ENCODE data around the gene SS18L1. TPM values are rescaled to one million over a fixed set of nuclear protein-coding genes. Genes with fewer than 3 reads are reported as not detected.

SS18L1 gene
- total RNA-seq, 1 donor from 2014 or later: 9.7 TPM

- no peak for DNase-seq (ENCODE audit: low read depth, low spot score)
Observed at GRCh38 chr20:62191781-62192559, 48.4 kb downstream of the SS18L1 start.

DNA sequence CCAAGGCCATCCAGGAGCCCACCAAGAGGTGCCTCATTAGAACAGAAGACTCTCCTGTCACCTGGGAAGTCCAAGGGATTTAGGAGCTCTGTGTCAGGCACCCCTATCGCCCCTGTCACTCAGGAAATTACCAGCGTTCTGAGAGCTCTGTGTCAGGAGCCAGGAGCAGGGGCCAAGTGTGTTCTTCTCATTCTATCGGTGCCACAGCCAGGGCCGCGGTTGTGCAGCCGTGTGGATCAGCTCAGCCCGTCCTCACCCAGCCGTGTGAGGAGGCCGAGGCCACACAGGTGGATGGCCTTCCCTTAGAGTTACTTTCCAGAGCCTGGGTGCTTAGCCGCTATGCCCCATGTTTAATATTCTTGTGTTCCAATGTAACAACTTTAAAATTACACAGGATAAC lies 49.1 kb downstream of the SS18L1 start:
- DNase-seq (ENCODE audit: low read depth, low spot score): no peak

DNA sequence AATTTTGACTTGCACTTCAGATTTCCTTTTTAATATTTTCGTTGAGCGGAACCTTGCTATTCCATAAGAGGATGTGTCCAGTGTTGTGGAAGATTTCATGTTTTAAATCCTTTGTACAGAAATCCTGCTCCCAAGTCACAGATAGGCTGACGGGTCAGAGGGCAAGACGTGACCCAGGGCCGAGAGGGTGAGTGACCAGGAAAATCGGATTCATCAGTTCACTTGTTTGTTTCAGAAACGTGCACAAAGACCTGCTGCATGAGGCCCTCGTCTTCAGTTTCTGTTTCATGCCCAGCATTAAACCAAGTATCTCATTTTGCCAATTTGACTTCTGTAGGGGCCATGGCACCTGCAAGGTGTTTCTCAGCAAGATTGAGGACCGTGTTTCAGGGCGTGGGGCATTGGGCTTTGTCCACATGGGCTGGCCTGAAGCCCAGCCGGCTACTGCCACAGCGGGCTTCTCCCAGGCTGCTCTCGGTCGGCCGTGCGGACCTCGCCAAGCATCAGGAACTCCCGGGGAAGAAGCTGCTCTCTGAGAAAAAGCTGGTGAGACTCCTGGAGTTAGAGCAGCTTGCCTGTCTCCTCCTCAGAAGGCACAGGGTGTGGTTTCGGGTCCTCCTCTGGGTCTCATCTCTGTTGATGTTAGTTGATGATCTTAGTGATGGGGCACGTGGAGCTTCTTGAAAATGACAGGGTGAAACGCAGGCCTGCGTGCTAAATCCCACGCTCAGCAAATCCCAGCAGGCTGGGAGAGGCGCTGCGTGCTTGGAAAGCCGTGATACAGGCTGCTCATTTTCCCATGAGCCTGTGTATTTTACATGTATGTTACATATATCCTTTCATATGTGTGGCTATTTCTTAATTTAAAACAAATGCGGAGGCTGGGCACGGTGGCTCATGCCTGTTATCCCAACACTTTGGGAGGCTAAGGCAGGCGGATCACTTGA lies 49.8 kb downstream of the SS18L1 start:
- no peak for DNase-seq (ENCODE audit: low read depth, low spot score)

DNA sequence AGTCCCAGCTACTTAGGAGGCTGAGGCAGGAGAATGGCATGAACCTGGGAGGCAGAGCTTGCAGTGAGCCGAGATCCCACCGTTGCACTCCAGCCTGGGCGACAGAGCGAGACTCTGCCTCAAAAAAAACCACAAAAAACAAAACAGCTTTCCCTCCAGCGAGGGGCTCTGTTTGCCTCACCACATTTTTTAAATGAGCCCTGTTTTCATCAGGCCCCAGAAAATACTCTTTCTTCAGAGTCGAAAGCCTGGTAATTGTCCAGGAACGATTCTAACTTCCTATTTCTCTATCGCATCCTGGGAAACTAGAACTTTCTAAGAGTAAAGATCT lies 51.5 kb downstream of the SS18L1 start:
- DNase-seq (ENCODE audit: low read depth, low spot score): no peak

GRCh38 chr20:62195736-62196135 lies 52.2 kb downstream of the SS18L1 start:
- no peak for DNase-seq (ENCODE audit: low read depth, low spot score)

GRCh38 chr20:62196286-62196685 lies 52.7 kb downstream of the SS18L1 start:
- DNase-seq (ENCODE audit: low read depth, low spot score): no peak

DNA sequence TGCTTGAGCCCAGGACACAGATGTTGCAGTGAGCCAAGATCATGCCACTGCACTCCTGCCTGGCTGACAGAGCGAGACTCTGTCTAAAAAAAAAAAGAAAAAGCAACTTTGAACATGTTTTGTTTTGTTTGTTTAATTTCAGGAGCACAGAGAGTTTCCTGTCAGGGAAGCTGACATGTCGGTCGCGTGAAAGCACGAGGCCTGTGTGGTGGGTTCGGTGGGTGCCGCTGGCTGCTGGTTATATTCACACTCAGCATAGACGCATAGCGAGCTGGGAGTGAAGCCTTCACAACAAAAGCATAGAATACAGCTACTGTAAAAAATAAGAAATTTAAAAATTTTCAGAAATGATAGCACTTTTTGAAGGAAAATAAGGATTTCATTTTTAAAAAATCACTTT lies 53.7 kb downstream of the SS18L1 start:
- no peak for DNase-seq (ENCODE audit: low read depth, low spot score)

DNA sequence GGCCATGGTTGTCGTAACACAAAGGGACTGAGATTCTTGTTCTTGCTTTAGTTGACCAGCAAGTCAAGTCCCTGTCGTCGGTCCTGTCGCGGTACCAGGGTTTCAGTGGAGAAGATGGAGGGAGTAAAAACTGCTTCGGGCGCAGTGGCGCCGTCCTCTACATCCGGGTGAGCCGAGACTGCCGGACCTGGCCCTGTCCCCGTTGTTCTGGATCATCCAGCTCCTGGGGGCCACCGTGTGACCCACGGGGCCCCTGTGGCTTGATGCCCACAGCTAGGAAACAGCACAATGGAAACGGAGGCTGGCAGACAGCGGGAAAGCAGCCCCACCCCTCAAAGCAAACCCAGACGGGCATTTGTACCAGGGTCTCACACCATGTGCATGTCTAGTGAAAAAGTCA lies 54.2 kb downstream of the SS18L1 start:
- DNase-seq (ENCODE audit: low read depth, low spot score): no peak

DNA sequence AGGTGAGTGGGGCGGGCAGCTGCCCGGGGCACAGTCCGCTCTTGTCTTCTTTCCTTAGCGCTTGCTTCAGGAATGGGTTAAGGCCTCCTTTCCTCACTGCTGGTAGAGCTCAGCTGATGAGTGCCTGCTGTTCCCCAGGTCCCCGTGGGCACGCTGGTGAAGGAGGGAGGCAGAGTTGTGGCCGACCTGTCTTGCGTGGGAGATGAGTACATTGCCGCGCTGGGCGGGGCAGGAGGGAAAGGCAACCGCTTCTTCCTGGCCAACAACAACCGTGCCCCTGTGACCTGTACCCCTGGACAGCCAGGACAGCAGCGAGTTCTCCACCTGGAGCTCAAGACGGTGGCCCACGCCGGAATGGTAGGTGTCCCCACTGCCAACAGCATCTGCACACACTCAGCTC lies 54.9 kb downstream of the SS18L1 start:
- no peak for DNase-seq (ENCODE audit: low read depth, low spot score)

- DNase-seq (ENCODE audit: low read depth, low spot score): no peak
Observed at GRCh38 chr20:62198931-62199330, 55.4 kb downstream of the SS18L1 start.

DNA sequence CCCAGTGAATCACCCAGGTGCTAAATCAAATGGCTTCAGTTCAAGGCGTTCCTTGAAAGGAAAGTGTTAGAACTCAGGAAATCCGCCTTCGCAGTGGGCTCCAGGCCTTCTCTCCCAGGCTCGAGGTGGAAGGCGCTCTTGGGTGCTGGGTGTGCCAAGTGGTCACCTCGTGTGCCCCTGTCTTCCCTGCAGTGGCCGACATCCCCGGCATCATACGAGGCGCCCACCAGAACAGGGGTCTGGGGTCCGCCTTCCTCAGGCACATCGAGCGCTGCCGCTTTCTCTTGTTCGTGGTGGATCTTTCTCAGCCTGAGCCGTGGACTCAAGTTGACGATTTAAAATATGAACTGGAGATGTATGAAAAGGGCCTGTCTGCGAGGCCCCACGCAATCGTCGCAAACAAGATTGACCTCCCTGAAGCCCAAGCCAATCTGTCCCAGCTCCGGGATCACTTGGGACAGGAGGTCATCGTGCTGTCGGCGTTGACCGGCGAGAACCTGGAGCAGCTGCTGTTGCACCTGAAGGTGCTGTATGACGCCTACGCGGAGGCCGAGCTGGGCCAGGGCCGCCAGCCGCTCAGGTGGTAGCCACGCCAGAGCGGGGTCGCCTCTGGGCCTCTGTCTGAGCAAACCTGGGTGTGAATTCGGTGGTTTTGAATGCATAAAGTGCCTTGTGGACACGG lies 57.1 kb downstream of the SS18L1 start:
- no peak for DNase-seq (ENCODE audit: low read depth, low spot score)

GRCh38 chr20:62201173-62202082 lies 57.9 kb downstream of the SS18L1 start:
- DNase-seq (ENCODE audit: low read depth, low spot score): no peak

GRCh38 chr20:62202083-62202395 lies 58.5 kb downstream of the SS18L1 start:
- DNase-seq (ENCODE audit: low read depth, low spot score): no peak

- DNase-seq (ENCODE audit: low read depth, low spot score): no peak
Observed at GRCh38 chr20:62202676-62203377, 59.3 kb downstream of the SS18L1 start.

- DNase-seq (ENCODE audit: low read depth, low spot score): no peak
Observed at GRCh38 chr20:62203378-62204030, 59.9 kb downstream of the SS18L1 start.

DNA sequence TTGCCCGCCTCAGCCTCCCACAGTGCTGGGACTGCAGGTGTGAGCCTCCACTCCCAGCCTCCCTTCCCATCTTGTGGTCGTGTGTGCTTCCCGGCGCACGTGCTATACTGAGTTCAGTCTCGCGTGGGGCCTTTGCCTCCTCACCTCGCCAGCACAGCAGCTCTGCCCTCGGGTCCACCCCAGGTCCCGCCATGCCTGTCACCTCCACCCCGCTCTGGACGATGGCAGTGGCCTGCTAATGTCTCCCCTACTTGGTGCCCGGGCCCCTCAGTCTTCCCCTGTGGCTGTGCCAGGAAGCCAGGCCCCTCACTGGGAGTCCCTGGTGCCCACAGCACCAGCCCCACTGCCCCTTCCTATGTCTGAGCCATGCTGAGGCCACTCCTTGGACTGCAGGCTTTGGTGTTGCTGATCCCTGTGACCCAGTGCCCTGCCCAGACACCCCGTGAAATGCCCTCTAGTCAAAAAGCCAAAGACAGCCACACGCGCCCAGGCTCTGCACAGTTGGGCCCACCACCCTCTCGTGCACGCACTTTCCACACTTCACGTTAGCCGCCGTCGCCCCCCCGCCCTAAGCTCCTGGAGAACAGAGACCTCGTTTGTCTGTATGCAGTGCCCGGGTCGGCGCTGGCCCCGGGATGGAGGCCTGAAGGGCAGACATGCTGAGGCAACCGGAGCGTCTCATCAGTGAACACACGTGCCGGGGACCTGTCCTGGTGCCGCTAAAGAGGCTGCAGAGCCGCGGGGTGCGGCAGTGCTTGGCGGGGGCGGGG lies 62.2 kb downstream of the SS18L1 start:
- DNase-seq (ENCODE audit: low read depth, low spot score): no peak

GRCh38 chr20:62206388-62206775 lies 62.8 kb downstream of the SS18L1 start:
- DNase-seq (ENCODE audit: low read depth, low spot score): no peak

DNA sequence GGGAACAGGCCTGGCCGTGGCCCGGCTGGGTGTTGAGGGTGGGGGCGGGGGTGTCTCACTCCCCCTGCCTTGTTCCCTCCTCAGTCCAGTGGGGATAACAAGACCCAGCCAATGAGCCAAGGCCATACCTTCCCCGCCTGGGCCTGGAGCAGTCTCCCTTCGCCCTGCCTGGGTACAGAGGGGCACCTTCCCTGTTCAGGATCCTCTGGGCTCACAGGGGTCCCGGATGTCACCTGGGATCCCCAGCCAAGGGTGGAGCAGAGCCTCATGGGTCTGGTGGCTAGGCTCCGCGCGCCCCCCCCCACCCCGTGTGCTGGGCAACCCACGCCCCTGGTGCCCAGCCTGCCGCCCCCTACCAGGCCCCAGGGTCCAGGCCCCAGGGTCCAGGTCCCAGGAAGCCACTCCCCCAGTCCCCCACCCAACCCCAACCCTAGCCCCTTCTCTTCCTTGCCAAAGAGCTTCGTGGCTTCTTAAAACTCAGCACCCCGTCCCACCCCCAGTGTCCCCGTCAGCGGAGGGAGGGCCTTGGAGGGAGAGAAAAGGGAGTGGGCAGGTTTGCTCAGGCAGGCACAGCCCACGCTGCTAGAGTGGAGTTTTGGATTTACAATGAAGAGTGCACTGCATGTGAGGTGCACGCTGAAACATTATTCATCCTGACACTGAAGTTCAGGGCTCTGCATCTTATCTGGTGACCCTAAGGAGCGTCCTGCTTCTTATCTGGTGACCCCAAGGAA lies 64.7 kb downstream of the SS18L1 start:
- DNase-seq (ENCODE audit: low read depth, low spot score): no peak
